ENCODE data around the gene TRIM2.

DNA sequence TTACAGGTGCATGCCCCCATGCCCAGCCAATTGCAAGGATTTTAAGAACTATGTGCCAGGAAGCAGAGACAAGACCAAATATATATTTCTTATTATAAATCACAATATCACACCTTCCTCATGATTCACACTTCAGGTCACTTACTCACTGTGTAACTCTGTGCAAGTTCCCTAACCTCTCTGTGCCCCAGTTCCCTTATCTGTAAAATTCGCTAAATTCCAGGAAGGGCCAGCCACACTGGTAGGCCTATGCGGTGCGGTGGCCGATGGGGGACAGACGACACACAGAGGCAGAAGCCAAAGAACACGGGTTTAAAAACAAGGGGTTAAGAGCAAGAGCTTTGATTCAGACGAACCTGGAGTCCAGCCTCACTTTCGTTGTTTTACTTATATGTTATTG, 2.8 kb downstream of the TRIM2 start:
- TF ChIP-seq, protein P1, sequence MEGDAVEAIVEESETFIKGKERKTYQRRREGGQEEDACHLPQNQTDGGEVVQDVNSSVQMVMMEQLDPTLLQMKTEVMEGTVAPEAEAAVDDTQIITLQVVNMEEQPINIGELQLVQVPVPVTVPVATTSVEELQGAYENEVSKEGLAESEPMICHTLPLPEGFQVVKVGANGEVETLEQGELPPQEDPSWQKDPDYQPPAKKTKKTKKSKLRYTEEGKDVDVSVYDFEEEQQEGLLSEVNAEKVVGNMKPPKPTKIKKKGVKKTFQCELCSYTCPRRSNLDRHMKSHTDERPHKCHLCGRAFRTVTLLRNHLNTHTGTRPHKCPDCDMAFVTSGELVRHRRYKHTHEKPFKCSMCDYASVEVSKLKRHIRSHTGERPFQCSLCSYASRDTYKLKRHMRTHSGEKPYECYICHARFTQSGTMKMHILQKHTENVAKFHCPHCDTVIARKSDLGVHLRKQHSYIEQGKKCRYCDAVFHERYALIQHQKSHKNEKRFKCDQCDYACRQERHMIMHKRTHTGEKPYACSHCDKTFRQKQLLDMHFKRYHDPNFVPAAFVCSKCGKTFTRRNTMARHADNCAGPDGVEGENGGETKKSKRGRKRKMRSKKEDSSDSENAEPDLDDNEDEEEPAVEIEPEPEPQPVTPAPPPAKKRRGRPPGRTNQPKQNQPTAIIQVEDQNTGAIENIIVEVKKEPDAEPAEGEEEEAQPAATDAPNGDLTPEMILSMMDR (conservative IDR thresholded peaks at IDR 0.05; ENCODE audit: low read depth in 2 of 2): no peak
- TF ChIP-seq POLR2AphosphoS5 (IDR thresholded peaks at IDR 0.05; ENCODE audit: low read depth) (no peak), EZH2 (IDR thresholded peaks at IDR 0.05; ENCODE audit: low read depth, unreplicated experiment) (no peak), JUNB (IDR thresholded peaks at IDR 0.05; ENCODE audit: unreplicated experiment) (no peak), ZNF331 (CRISPR knock-in tag; IDR thresholded peaks at IDR 0.05; ENCODE audit: low read depth) (no peak), STAT1 (IDR thresholded peaks at IDR 0.05; ENCODE audit: unreplicated experiment) (no peak), CREB1 (CRISPR knock-in tag; IDR thresholded peaks at IDR 0.05; ENCODE audit: low read depth) (no peak)
- TF ChIP-seq, protein P2, sequence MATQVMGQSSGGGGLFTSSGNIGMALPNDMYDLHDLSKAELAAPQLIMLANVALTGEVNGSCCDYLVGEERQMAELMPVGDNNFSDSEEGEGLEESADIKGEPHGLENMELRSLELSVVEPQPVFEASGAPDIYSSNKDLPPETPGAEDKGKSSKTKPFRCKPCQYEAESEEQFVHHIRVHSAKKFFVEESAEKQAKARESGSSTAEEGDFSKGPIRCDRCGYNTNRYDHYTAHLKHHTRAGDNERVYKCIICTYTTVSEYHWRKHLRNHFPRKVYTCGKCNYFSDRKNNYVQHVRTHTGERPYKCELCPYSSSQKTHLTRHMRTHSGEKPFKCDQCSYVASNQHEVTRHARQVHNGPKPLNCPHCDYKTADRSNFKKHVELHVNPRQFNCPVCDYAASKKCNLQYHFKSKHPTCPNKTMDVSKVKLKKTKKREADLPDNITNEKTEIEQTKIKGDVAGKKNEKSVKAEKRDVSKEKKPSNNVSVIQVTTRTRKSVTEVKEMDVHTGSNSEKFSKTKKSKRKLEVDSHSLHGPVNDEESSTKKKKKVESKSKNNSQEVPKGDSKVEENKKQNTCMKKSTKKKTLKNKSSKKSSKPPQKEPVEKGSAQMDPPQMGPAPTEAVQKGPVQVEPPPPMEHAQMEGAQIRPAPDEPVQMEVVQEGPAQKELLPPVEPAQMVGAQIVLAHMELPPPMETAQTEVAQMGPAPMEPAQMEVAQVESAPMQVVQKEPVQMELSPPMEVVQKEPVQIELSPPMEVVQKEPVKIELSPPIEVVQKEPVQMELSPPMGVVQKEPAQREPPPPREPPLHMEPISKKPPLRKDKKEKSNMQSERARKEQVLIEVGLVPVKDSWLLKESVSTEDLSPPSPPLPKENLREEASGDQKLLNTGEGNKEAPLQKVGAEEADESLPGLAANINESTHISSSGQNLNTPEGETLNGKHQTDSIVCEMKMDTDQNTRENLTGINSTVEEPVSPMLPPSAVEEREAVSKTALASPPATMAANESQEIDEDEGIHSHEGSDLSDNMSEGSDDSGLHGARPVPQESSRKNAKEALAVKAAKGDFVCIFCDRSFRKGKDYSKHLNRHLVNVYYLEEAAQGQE (IDR thresholded peaks at IDR 0.05; ENCODE audit: unreplicated experiment): no peak
